NCI-H1105 treated with DMSO at 0.1 percent for 48 hours (cell line): ENCODE results near the gene MYH14.
"Not testable (repeated sequence)": the region's sequence is repeated elsewhere in the genome, so short reads cannot be mapped to it uniquely, and the experiment has no call there.

Experiments used
- DNase-seq: peaks from one replicate; lab custom pipeline; 2025; lab: John Stamatoyannopoulos, UW

Gene MYH14

GRCh38 chr19:50333235-50333736 is 129.9 kb downstream of the MYH14 start:
- DNase-seq: peak; percentile 94

GRCh38 chr19:50333737-50334617 is 130.6 kb downstream of the MYH14 start:
- DNase-seq: peak; percentile 92

GRCh38 chr19:50334741-50335421 is 131.5 kb downstream of the MYH14 start:
- DNase-seq: no peak

- DNase-seq: not testable (repeated sequence)
These were observed 133.6 kb downstream of the MYH14 start for GRCh38 chr19:50337031-50337430.

GRCh38 chr19:50340331-50340730 is 136.9 kb downstream of the MYH14 start:
- DNase-seq: no peak

GRCh38 chr19:50341091-50341564 is 137.7 kb downstream of the MYH14 start:
- DNase-seq: no peak

GRCh38 chr19:50344661-50345318 is 141.4 kb downstream of the MYH14 start:
- no peak for DNase-seq

- not testable (repeated sequence) for DNase-seq
These were observed 143.7 kb downstream of the MYH14 start for GRCh38 chr19:50347089-50347581.

- no peak for DNase-seq
These were observed 146.0 kb downstream of the MYH14 start for GRCh38 chr19:50349277-50350057.

GRCh38 chr19:50352242-50352641 is 148.8 kb downstream of the MYH14 start:
- no peak for DNase-seq

GRCh38 chr19:50353487-50353880 is 150.1 kb downstream of the MYH14 start:
- DNase-seq: not testable (repeated sequence)

- no peak for DNase-seq
These were observed 153.3 kb downstream of the MYH14 start for GRCh38 chr19:50356691-50357177.

- DNase-seq: peak; percentile 66
These were observed 154.0 kb downstream of the MYH14 start for GRCh38 chr19:50357178-50358100.

GRCh38 chr19:50358483-50359327 is 155.3 kb downstream of the MYH14 start:
- DNase-seq: peak; percentile 60

- DNase-seq: no peak
These were observed 156.0 kb downstream of the MYH14 start for GRCh38 chr19:50359328-50359818.
